IPS DF 4.7 (cell line): ENCODE data around the gene CATSPER1.

Source experiments
- DNase-seq: peaks from one replicate; pipeline ENCODE4 v3.0.0-alpha.2; 2013; ENCODE audit warnings: low spot score; ENCODE audit errors: extremely low read depth

Gene CATSPER1

DNA sequence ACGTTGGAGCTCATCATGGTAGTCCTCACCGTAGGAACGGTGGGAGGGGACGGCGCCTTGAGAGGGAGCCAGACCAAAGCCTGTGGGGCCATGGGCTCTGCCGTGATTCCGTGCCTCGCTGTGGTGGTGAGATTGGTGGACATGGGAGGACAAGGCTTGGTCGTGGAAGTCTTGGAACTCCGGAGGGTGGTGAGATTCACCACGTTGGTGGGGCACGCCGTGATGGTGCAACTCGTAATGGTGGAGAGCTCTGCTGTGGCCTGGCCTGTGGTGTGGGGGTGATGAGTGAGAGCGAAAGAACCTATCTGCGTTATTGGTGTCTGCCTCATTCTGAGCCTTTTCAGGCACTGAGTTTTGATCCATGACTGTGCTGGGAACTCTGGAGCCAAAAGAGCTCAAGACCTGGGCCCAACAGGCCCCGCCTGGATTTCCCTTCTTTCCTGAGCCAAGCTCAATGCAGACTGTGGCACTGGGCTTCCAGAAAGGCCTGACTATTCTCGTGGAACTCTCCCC, at the start of gene CATSPER1:
Gene CATSPER1 (minus strand): TSS at position 463 of the 513 bp plus-strand sequence. CDS start 100 bp downstream, at position 363.
- DNase-seq, result no peak

DNA sequence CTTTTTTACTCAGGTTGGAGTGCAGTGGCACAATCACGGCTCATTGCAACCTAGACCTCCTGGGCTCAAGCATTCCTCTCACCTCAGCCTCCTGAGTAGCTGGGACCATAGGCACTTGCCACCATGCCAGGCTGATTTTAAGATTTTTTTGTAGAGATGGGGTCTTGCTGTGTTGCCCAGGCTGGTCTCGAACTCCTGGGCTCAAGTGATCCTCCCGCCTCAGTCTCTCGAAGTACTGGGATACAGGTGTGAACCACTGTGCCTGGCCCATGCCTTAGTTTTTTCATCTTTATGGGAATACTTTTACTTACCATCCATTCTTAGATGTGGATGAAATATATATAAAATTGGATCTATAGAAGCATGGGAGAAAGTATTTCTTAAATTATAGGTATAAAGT, 49.0 kb upstream of the CATSPER1 start:
- no peak for DNase-seq

DNA sequence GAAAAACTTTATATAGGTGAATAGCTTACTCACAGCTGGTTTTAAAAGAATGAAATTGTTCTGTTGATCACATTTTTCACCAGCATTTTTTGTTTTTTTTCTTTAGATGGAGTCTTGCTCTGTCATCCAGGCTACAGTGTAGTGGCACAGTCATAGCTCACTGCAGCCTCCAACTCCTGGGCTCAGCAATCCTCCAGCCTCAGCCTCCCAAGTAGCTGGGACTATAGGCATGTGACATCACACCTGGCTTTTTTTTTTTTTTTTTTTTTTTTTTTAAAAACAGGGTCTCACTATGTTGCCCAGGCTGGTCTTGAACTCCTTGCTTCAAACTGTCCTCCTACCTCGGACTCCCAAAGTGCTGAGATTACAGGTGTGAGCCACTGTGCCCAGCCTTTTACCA, 47.4 kb upstream of the CATSPER1 start:
- DNase-seq, result no peak

GRCh38 chr11:66072518-66072917, 46.2 kb upstream of the CATSPER1 start:
- DNase-seq, result no peak

DNA sequence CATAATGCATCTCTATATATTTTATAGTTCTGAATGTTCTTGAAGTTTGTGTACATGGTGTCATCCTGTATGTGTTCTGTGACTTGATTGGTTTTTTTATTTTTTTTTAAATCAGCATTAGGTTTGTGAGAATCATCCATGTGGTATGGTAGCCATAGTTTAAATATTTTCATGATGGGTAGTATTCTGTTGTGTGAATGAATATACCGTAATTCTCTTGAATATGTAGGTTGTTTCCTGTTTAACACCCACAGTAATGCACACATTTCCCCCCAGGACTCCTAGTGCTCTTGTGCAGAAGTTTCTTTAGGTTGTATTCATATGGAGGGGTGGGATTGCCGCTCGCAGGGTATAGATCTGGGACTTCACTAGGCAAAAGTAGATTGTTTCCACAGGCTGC, 45.8 kb upstream of the CATSPER1 start:
- DNase-seq, result no peak

DNA sequence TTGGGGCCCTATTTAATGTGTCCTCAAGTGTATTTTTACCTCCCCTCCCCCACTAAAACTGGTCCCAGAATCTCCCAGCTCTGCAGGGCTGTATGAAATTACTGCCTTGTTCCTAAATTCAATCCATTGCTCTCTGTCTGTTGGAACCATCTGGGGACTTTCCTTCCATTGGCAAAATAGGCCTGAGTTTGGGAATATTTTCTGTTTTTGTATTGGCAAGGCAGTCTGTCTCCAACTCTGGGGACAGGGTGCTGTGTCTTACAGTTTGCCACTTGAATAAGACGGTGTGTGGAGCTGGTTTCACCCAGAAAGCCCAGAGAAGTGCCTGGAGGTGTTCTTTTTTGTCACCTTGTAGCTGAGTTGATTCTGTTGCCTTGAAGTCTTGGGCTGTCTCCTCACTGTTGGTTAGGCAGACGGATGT, 45.1 kb upstream of the CATSPER1 start:
- no peak for DNase-seq

- no peak for DNase-seq
These were observed 44.5 kb upstream of the CATSPER1 start for GRCh38 chr11:66070604-66071380.

GRCh38 chr11:66069715-66070603, 43.7 kb upstream of the CATSPER1 start, which contains the start of gene PACS1:
TSS of gene PACS1 (plus strand) at chr11:66070272. CDS start at chr11:66070487, 215 bp downstream.
- DNase-seq, result no peak

- no peak for DNase-seq
These were observed 42.8 kb upstream of the CATSPER1 start for GRCh38 chr11:66068923-66069714.

DNA sequence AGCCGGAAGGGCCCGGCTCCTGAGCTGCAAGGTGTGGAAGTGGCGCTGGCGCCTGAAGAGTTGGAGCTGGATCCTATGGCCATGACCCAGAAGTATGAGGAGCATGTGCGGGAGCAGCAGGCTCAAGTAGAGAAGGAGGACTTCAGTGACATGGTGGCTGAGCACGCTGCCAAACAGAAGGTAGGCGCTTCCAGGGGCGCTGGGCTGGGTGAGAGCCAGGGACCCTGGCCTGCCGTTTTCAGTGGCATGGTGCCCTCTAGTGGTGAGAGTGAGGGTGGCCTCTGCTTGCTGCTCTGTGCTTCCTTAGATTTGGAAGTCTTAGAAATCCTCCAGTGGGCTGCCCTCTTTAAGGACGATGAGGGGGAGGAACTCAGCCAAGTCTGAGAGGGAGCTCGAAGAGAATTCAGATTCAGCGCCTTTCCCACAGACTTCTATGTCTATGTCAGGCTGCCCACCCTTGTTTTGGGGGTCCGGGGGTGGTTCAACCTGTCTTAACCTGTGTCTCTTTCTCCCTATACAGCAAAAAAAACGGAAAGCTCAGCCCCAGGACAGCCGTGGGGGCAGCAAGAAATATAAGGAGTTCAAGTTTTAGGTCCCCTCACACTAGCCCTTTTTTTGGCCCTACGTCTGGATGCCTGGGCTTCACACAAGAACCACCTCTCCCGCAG, 42.0 kb upstream of the CATSPER1 start:
- no peak for DNase-seq

GRCh38 chr11:66067640-66068039, 41.4 kb upstream of the CATSPER1 start:
- DNase-seq, result no peak

- DNase-seq, result no peak
These were observed 40.5 kb upstream of the CATSPER1 start for GRCh38 chr11:66066751-66067150.

DNA sequence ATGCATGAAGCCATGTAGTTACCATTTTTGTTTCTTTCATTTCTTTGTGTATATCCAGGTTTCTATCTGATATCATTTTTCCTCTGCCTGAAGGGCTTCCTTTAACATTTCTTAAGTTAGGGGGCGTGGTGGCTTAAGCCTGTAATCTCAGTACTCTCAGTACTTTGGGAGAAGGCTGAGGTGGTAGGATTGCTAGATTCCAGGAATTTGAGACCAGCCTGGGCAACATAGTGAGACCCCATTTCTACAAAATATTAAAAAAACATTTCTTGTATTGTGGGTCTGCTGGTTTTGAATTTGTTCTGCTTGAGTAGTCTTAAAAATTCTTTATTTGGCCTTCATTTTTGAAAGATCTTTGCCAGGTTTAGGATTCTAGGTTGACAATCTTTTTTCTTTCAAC, 38.3 kb upstream of the CATSPER1 start:
- no peak for DNase-seq

DNA sequence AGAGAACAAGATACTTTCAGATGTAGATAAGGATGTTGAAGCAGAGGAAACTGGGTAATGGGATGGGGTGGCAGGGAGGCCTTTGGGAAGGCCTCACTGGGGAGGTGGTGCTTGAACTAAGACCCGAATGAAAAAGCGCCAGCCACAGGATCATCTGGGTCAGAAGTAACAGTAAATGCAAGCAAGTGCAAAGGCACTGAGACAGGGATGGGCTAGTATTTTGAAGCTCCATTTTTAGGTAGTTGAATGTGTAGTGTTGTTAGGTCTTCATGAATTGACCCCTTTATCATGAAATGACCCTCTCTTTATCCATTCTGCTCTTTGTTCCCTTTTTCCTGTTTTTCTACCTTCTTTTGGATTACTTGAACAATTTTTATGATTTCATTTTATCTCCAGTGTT, 37.6 kb upstream of the CATSPER1 start:
- no peak for DNase-seq

DNA sequence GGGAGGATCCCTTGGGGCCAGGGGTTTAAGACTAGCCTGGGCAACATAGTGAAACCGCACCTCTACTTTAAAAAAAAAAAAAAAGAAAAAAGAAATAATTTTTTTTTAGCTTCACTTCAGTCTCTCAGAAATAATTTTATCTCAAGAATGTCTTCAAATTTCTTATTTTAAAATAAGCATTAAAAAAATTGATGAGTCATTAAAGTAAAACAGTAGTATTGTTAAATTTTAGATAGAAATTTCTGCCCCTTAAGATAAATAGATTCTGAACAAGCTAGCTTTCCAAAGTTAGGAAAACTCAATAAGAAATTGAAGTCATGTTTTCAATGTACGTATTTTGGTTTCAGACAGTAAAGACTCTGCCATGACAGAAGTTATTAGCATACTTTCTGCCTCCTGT, 36.1 kb upstream of the CATSPER1 start:
- DNase-seq, result no peak

- DNase-seq, result no peak
These were observed 35.0 kb upstream of the CATSPER1 start for GRCh38 chr11:66061268-66061667.

GRCh38 chr11:66059966-66060680, 33.8 kb upstream of the CATSPER1 start:
- DNase-seq, result no peak

DNA sequence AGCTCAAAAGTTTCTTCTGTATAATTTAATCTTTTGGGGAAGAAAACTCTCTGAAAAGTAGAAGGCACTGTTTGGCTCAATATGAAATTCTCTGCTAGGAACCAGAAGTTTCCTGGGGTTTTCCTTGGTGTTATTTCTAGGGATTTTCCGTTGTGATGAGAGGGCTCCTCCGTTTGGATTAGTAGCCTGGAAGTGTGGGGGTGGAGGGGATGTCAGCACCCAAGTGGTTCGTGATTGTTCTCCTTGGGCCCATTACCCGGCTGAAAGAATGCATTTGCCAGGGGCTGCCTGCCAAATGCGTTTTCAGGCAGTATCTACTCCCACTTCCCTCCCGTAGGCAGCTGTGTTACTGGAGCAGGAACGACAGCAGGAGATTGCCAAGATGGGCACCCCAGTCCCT, 30.2 kb upstream of the CATSPER1 start:
- no peak for DNase-seq

DNA sequence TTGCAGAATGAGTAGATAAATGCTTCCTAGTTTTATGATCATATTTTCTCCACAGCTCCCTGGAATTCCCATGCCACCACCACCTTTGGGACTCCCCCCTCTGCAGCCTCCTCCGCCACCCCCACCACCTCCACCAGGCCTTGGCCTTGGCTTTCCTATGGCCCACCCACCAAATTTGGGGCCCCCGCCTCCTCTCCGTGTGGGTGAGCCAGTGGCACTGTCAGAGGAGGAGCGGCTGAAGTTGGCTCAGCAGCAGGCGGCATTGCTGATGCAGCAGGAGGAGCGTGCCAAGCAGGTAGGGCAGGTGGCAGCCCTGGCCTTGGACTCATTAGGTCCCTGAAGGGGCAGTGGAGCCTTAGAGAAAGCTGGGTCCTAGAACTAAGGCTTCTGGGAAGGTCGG, 28.7 kb upstream of the CATSPER1 start:
- no peak for DNase-seq

- DNase-seq, result no peak
These were observed 26.3 kb upstream of the CATSPER1 start for GRCh38 chr11:66052664-66052982.
